Measurements from ENCODE around the gene INPP4B. TPM values are rescaled to one million over a fixed set of nuclear protein-coding genes. Genes with fewer than 3 reads are reported as not detected.

Gene INPP4B
- total RNA-seq, 1 experiment from 2014 or later: 41.0 TPM

- CTCF ChIA-PET: no interaction called here
- ATAC-seq (no peak), DNase-seq (no peak)
- no TSS peak for BruUV-seq (replicated peaks)
- Histone ChIP-seq H3K36me3 (ENCODE audit: low read depth, low read length) (no peaks in the 10 kb centered on the region), H3K9ac (ENCODE audit: low read length) (no peak overlapping the region), H3K27ac (ENCODE audit: low read length) (no peak overlapping the region), H3K9me3 (ENCODE audit: low read length) (no peaks in the 10 kb centered on the region), H3F3A (ENCODE audit: low read length, unreplicated experiment) (no peaks in the 10 kb centered on the region), H3K4me2 (ENCODE audit: low read length) (no peak overlapping the region), H4K20me1 (ENCODE audit: low read length) (no peaks in the 10 kb centered on the region), H2AFZ (ENCODE audit: low read length) (no peak overlapping the region), H3K27me3 (ENCODE audit: low read length) (no peaks in the 10 kb centered on the region), H3K4me3 (ENCODE audit: low read length) (no peak overlapping the region), H3K79me2 (ENCODE audit: low read length) (no peaks in the 10 kb centered on the region), H3K9me2 (replicated peaks; ENCODE audit: low read length) (0 out of 2 replicates have a peak, but pooled peaks cover 4% of the 10 kb centered on the region), H3K4me1 (ENCODE audit: insufficient read depth, low read length) (peaks cover 14% of the 10 kb centered on the region)
- intact Hi-C loops (cut with micrococcal nuclease): no loop called here
- POLR2A ChIA-PET (ENCODE audit: unreplicated experiment): no interaction called here
- TF ChIP-seq CTCF (conservative IDR thresholded peaks at IDR 0.05; ENCODE audit: low read depth, low read length) (no peak), EZH2 (IDR thresholded peaks at IDR 0.05; ENCODE audit: low read length, unreplicated experiment) (no peak), EZH2phosphoT487 (IDR thresholded peaks at IDR 0.05; ENCODE audit: borderline replicate concordance, low read length) (no peak)
These were observed 290.1 kb downstream of the INPP4B start for GRCh38 chr4:142556048-142556447.

GRCh38 chr4:142554412-142554811, 291.7 kb downstream of the INPP4B start:
- ChIA-PET CTCF (no interaction called here), POLR2A (ENCODE audit: unreplicated experiment) (no interaction called here)
- Histone ChIP-seq H3K9me3 (ENCODE audit: low read length) (no peaks in the 10 kb centered on the region), H3K9me2 (replicated peaks; ENCODE audit: low read length) (0 out of 2 replicates have a peak, but pooled peaks cover 4% of the 10 kb centered on the region), H3K4me3 (ENCODE audit: low read length) (no peak overlapping the region), H3K36me3 (ENCODE audit: low read depth, low read length) (no peaks in the 10 kb centered on the region), H3K4me2 (ENCODE audit: low read length) (no peak overlapping the region), H3K9ac (ENCODE audit: low read length) (no peak overlapping the region), H2AFZ (ENCODE audit: low read length) (no peak overlapping the region), H4K20me1 (ENCODE audit: low read length) (no peaks in the 10 kb centered on the region), H3K27me3 (ENCODE audit: low read length) (no peaks in the 10 kb centered on the region), H3K79me2 (ENCODE audit: low read length) (no peaks in the 10 kb centered on the region), H3F3A (ENCODE audit: low read length, unreplicated experiment) (no peaks in the 10 kb centered on the region), H3K27ac (ENCODE audit: low read length) (no peak overlapping the region), H3K4me1 (ENCODE audit: insufficient read depth, low read length) (peaks cover 28% of the 10 kb centered on the region)
- no peak for ATAC-seq
- TF ChIP-seq EZH2 (IDR thresholded peaks at IDR 0.05; ENCODE audit: low read length, unreplicated experiment) (no peak), EZH2phosphoT487 (IDR thresholded peaks at IDR 0.05; ENCODE audit: borderline replicate concordance, low read length) (no peak), CTCF (conservative IDR thresholded peaks at IDR 0.05; ENCODE audit: low read depth, low read length) (no peak)
- intact Hi-C loops (cut with micrococcal nuclease): no loop called here
- BruUV-seq (replicated peaks): no TSS peak
- no peak for DNase-seq

- Histone ChIP-seq H3K27me3 (ENCODE audit: low read length) (no peaks in the 10 kb centered on the region), H3F3A (ENCODE audit: low read length, unreplicated experiment) (peaks cover 6% of the 10 kb centered on the region), H3K79me2 (ENCODE audit: low read length) (no peaks in the 10 kb centered on the region), H3K9ac (ENCODE audit: low read length) (no peak overlapping the region; the same call in 1 of the 2 replicates), H2AFZ (ENCODE audit: low read length) (peak overlapping the region; percentile 39; the same call in 1 of the 2 replicates), H3K27ac (ENCODE audit: low read length) (peak overlapping the region; percentile 93), H3K36me3 (ENCODE audit: low read depth, low read length) (no peaks in the 10 kb centered on the region), H4K20me1 (ENCODE audit: low read length) (no peaks in the 10 kb centered on the region), H3K9me2 (replicated peaks; ENCODE audit: low read length) (no peaks in the 10 kb centered on the region), H3K4me3 (ENCODE audit: low read length) (no peak overlapping the region), H3K4me1 (ENCODE audit: insufficient read depth, low read length) (peaks cover 40% of the 10 kb centered on the region), H3K9me3 (ENCODE audit: low read length) (no peaks in the 10 kb centered on the region), H3K4me2 (ENCODE audit: low read length) (no peak overlapping the region)
- DNase-seq: no peak
- ATAC-seq: no peak
- POLR2A ChIA-PET (ENCODE audit: unreplicated experiment): interaction anchor here (0.6 kb wide), 1 partner anchor 63 kb away, joined by 3 read pairs; no protein-coding TSS in a partner anchor
- intact Hi-C loops (cut with micrococcal nuclease): loop anchor here (2.0 kb wide), 2 partner anchors 63 to 199 kb away; no protein-coding TSS in a partner anchor
- CTCF ChIA-PET: no interaction called here
- BruUV-seq (replicated peaks): no TSS peak
- TF ChIP-seq EZH2phosphoT487 (IDR thresholded peaks at IDR 0.05; ENCODE audit: borderline replicate concordance, low read length) (no peak), CTCF (conservative IDR thresholded peaks at IDR 0.05; ENCODE audit: low read depth, low read length) (no peak), EZH2 (IDR thresholded peaks at IDR 0.05; ENCODE audit: low read length, unreplicated experiment) (no peak)
These were observed 294.4 kb downstream of the INPP4B start for GRCh38 chr4:142551517-142552305.

All from PC-3 (cell line).